Prostate gland (tissue), 2 donors: Measurements from ENCODE around the gene ARPP21.

Experiments
- CTCF ChIP-seq, 4 experiments: fragments of 200-600 bp in 2 of 4; fragments of 450-650 bp in 2 of 4; sonication (generic) in 2 of 4; IDR thresholded peaks; 1 replicate in 3 of 4; 2 replicates in 1 of 4; pipeline ENCODE4 v1.5.1; 2016 to 2019; ENCODE audit warnings: antibody characterized with exemption in 4 of 4, mild to moderate bottlenecking in 2 of 4, moderate library complexity in 2 of 4
- POLR2A ChIP-seq: fragments of 450-650 bp; IDR thresholded peaks from one replicate; pipeline ENCODE4 v1.6.1; 2016; ENCODE audit warnings: antibody characterized with exemption, mild to moderate bottlenecking

DNA sequence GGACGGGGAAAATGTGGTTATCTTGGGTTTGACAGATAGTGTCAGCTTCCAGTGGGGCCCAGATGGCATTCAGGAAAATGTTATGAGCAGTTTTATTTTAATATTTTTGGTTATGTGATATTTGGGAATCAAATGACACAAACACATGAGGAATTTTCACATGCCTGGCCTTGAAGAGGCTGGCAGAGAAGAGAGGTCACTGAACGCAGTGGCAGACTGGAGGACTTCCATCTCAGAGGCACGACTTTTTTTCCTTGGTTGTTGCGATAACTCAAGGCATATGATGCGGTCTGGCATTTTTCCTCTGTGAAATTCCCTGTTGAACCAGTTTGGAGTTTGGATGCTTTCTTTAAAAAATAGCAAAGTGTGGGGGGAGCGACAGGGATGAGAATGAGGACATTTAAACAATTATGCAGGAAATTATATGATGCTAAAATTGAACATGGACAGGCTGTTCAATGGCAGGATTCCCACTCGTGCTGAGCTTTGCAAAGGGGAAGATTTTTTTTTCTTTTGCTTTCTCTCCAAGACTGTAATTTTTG is 36.9 kb upstream of the ARPP21 start:
- TF ChIP-seq CTCF (IDR thresholded peaks at IDR 0.05) (no peak), POLR2A (no peak)
